HepG2 (cell line): ENCODE data around the gene ADIPOR2. TPM values are rescaled to one million over a fixed set of nuclear protein-coding genes. Genes with fewer than 3 reads are reported as not detected.

ENCODE experiments used
- ASH2L ChIP-seq: fragments of 300-600, 200-600 bp; sonication (generic); IDR thresholded peaks from 2 replicates; pipeline ENCODE4 v1.7.0; 2017; ENCODE audit warnings: low read depth, mild to moderate bottlenecking, moderate library complexity, mixed read lengths, low read length; ENCODE audit not compliant: insufficient read length
- CREB1 ChIP-seq, 2 experiments: fragments of 450-650 bp in 1 of 2; IDR thresholded peaks; 2 replicates each; pipeline ENCODE4 v1.6.1; 2016 to 2017; ENCODE audit warnings: control low read depth in 1 of 2, mild to moderate bottlenecking in 1 of 2, missing compliant biosample characterization in 1 of 2, missing genetic modification characterization in 1 of 2
- CREBL2 ChIP-seq: sonication (generic); formaldehyde crosslinking; IDR thresholded peaks from 2 replicates; pipeline ENCODE4 v1.8.1; 2023; ENCODE audit warnings: missing genetic modification reagents, mild to moderate bottlenecking, borderline replicate concordance
- FOXC1 ChIP-seq: sonication (generic); formaldehyde crosslinking; IDR thresholded peaks from 2 replicates; pipeline ENCODE4 v1.8.0; 2022; ENCODE audit warnings: mild to moderate bottlenecking, missing genetic modification reagents, borderline replicate concordance
- KLF15 ChIP-seq: sonication (generic); formaldehyde crosslinking; IDR thresholded peaks from 2 replicates; pipeline ENCODE4 v1.8.1; 2023; ENCODE audit warnings: borderline replicate concordance, mild to moderate bottlenecking, inconsistent platforms, missing genetic modification reagents, mixed read lengths
- MYC ChIP-seq: sonication (generic); formaldehyde crosslinking; IDR thresholded peaks from 2 replicates; pipeline ENCODE4 v1.9.0; 2021; ENCODE audit warnings: missing genetic modification reagents, borderline replicate concordance
- NFE2 ChIP-seq: sonication (generic); formaldehyde crosslinking; IDR thresholded peaks from 2 replicates; pipeline ENCODE4 v1.4.0; 2020; ENCODE audit warnings: missing genetic modification reagents
- SALL1 ChIP-seq: sonication (generic); formaldehyde crosslinking; IDR thresholded peaks from 2 replicates; pipeline ENCODE4 v1.8.0; 2022; ENCODE audit warnings: mild to moderate bottlenecking, missing genetic modification reagents
- SALL2 ChIP-seq: sonication (generic); formaldehyde crosslinking; IDR thresholded peaks from 2 replicates; pipeline ENCODE4 v1.8.1; 2023; ENCODE audit warnings: mild to moderate bottlenecking, missing genetic modification reagents, inconsistent platforms
- SMAD9 ChIP-seq: sonication (generic); formaldehyde crosslinking; IDR thresholded peaks from 2 replicates; pipeline ENCODE4 v1.5.1; 2020; ENCODE audit warnings: mild to moderate bottlenecking, missing genetic modification reagents
- SMYD3 ChIP-seq: sonication (generic); formaldehyde crosslinking; IDR thresholded peaks from 2 replicates; pipeline ENCODE4 v1.8.1; 2023; ENCODE audit warnings: mild to moderate bottlenecking, missing genetic modification reagents
- TBX2 ChIP-seq: sonication (generic); formaldehyde crosslinking; IDR thresholded peaks from 2 replicates; pipeline ENCODE4 v1.5.0; 2020; ENCODE audit warnings: missing genetic modification reagents, mild to moderate bottlenecking, borderline replicate concordance
- TCF7L2 ChIP-seq: IDR thresholded peaks from 2 replicates; pipeline ENCODE4 v1.6.1; 2011; ENCODE audit warnings: mild to moderate bottlenecking, low read depth, low read length, moderate library complexity
- ZMYM2 ChIP-seq: sonication (generic); formaldehyde crosslinking; IDR thresholded peaks from 2 replicates; pipeline ENCODE4 v1.8.0; 2022; ENCODE audit warnings: mild to moderate bottlenecking, missing genetic modification reagents
- ZNF207 ChIP-seq: fragments of 450-650 bp; IDR thresholded peaks from 2 replicates; pipeline ENCODE4 v1.6.1; 2016; ENCODE audit warnings: antibody characterized with exemption, borderline replicate concordance
- ZNF546 ChIP-seq: sonication (generic); formaldehyde crosslinking; conservative IDR thresholded peaks from 2 replicates; pipeline ENCODE4 v1.8.1; 2023; ENCODE audit warnings: mild to moderate bottlenecking, missing genetic modification reagents
- ZNF550 ChIP-seq: sonication (generic); formaldehyde crosslinking; IDR thresholded peaks from 2 replicates; pipeline ENCODE4 v1.4.0; 2020; ENCODE audit warnings: mild to moderate bottlenecking, missing genetic modification reagents, borderline replicate concordance
- ZNF747 ChIP-seq: sonication (generic); formaldehyde crosslinking; IDR thresholded peaks from 2 replicates; pipeline ENCODE4 v1.8.1; 2023; ENCODE audit warnings: missing genetic modification reagents, mild to moderate bottlenecking, borderline replicate concordance
- ZNF891 ChIP-seq: sonication (generic); formaldehyde crosslinking; IDR thresholded peaks from 2 replicates; pipeline ENCODE4 v1.5.0; 2020; ENCODE audit warnings: mild to moderate bottlenecking, missing genetic modification reagents
- polyA plus RNA-seq, 8 experiments: library from polyadenylated mRNA; depleted of rRNA in 3 of 8; stranded (reverse) in 7 of 8; unstranded in 1 of 8; fragments of >200 nt; fragmentation: Illumina TruSeq in 4 of 8; extraction: Trizol in 4 of 8; gene quantifications; 2 replicates each; pipeline versions ENCODE4 v1.2.1 to v1.2.3, GENCODE V29; 2011 to 2016; ENCODE audit warnings: low read depth in 4 of 8, missing spikeins in 1 of 8, mixed read lengths in 1 of 8; ENCODE audit not compliant: insufficient read depth in 1 of 8
- total RNA-seq, 5 experiments: library from RNA; depleted of rRNA; stranded (reverse); fragments of >200 nt; fragmentation: Illumina TruSeq; extraction: Trizol; gene quantifications; 2 replicates each; pipeline ENCODE4 v1.2.3, GENCODE V29; 2016; ENCODE audit warnings: low read depth in 1 of 5
- TF ChIP-seq, protein P1 (sequence below): sonication (generic); formaldehyde crosslinking; IDR thresholded peaks from 2 replicates; pipeline ENCODE4 v1.5.0; 2020; ENCODE audit warnings: mild to moderate bottlenecking, missing genetic modification reagents
- TF ChIP-seq, protein P2 (sequence below): sonication (generic); formaldehyde crosslinking; IDR thresholded peaks from 2 replicates; pipeline ENCODE4 v1.5.1; 2020; ENCODE audit warnings: missing genetic modification reagents, mild to moderate bottlenecking, borderline replicate concordance

Gene ADIPOR2
- total and polyA plus RNA-seq, 2 of the 13 experiments (the other 11 are each of a cell fraction or from before 2014, with no cell fraction given), result 35.2 to 52.2 TPM

- TF ChIP-seq ZNF550 (no peak), ZNF747 (CRISPR knock-in tag) (no peak), CREB1 (IDR thresholded peaks at IDR 0.05) (peak; percentile 95), CREB1 (CRISPR knock-in tag; IDR thresholded peaks at IDR 0.05) (peak; percentile 87), SALL2 (CRISPR knock-in tag) (peak; percentile 60; the same call in 1 of the 2 replicates), ASH2L (peak; percentile 93), ZNF891 (CRISPR knock-in tag) (no peak), CREBL2 (no peak), NFE2 (no peak), FOXC1 (CRISPR knock-in tag) (0 out of 2 replicates have a peak, but pooled peaks have one; percentile 32), TCF7L2 (no peak), SMYD3 (CRISPR knock-in tag) (no peak), MYC (peak; percentile 90), SALL1 (CRISPR knock-in tag) (peak; percentile 91), TBX2 (CRISPR knock-in tag) (peak; percentile 51; the same call in 1 of the 2 replicates), ZNF546 (CRISPR knock-in tag) (no peak), ZMYM2 (CRISPR knock-in tag) (no peak), ZNF207 (no peak), SMAD9 (CRISPR knock-in tag) (no peak), KLF15 (no peak; the same call in 1 of the 2 replicates)
- TF ChIP-seq, protein P1, sequence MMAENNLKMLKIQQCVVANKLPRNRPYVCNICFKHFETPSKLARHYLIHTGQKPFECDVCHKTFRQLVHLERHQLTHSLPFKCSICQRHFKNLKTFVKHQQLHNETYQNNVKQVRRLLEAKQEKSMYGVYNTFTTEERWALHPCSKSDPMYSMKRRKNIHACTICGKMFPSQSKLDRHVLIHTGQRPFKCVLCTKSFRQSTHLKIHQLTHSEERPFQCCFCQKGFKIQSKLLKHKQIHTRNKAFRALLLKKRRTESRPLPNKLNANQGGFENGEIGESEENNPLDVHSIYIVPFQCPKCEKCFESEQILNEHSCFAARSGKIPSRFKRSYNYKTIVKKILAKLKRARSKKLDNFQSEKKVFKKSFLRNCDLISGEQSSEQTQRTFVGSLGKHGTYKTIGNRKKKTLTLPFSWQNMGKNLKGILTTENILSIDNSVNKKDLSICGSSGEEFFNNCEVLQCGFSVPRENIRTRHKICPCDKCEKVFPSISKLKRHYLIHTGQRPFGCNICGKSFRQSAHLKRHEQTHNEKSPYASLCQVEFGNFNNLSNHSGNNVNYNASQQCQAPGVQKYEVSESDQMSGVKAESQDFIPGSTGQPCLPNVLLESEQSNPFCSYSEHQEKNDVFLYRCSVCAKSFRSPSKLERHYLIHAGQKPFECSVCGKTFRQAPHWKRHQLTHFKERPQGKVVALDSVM (CRISPR knock-in tag), result no peak; the same call in 1 of the 2 replicates
- TF ChIP-seq, protein P2, sequence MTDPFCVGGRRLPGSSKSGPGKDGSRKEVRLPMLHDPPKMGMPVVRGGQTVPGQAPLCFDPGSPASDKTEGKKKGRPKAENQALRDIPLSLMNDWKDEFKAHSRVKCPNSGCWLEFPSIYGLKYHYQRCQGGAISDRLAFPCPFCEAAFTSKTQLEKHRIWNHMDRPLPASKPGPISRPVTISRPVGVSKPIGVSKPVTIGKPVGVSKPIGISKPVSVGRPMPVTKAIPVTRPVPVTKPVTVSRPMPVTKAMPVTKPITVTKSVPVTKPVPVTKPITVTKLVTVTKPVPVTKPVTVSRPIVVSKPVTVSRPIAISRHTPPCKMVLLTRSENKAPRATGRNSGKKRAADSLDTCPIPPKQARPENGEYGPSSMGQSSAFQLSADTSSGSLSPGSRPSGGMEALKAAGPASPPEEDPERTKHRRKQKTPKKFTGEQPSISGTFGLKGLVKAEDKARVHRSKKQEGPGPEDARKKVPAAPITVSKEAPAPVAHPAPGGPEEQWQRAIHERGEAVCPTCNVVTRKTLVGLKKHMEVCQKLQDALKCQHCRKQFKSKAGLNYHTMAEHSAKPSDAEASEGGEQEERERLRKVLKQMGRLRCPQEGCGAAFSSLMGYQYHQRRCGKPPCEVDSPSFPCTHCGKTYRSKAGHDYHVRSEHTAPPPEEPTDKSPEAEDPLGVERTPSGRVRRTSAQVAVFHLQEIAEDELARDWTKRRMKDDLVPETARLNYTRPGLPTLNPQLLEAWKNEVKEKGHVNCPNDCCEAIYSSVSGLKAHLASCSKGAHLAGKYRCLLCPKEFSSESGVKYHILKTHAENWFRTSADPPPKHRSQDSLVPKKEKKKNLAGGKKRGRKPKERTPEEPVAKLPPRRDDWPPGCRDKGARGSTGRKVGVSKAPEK, result no peak
Measured at GRCh38 chr12:1690578-1691122, at the start of gene ADIPOR2 (continued).
